Neural progenitor cell (in vitro differentiated cells): ENCODE results near the gene COL11A2. TPM values are rescaled to one million over a fixed set of nuclear protein-coding genes. Genes with fewer than 3 reads are reported as not detected.

ENCODE experiments used
- DNase-seq: peaks from one replicate; pipeline ENCODE4 v3.0.0-alpha.2; 2016; ENCODE audit warnings: low spot score
- H2AFZ ChIP-seq: fragments of 200-600 bp; sonication (generic); replicated peaks from 2 replicates; pipeline ENCODE4 v1.6.1; 2016; ENCODE audit warnings: antibody characterized with exemption
- H3F3A ChIP-seq: fragments of 200-600 bp; sonication (generic); 2 replicates; pipeline ENCODE4 v1.6.1; 2016; ENCODE audit warnings: antibody characterized with exemption, low read depth
- H3K27ac ChIP-seq: fragments of 200-600 bp; sonication (generic); 2 replicates; pipeline ENCODE4 v1.5.1; 2016; ENCODE audit warnings: mild to moderate bottlenecking
- H3K27me3 ChIP-seq: fragments of 200-600 bp; sonication (generic); 2 replicates; pipeline ENCODE4 v1.6.1; 2016; ENCODE audit warnings: mild to moderate bottlenecking, moderate library complexity
- H3K36me3 ChIP-seq: fragments of 200-600 bp; sonication (generic); 2 replicates; pipeline ENCODE4 v1.5.1; 2016
- H3K4me1 ChIP-seq: fragments of 200-600 bp; sonication (generic); 2 replicates; pipeline ENCODE4 v1.6.1; 2016; ENCODE audit warnings: mixed run types
- H3K4me2 ChIP-seq: fragments of 200-600 bp; sonication (generic); 2 replicates; pipeline ENCODE4 v1.6.1; 2016
- H3K4me3 ChIP-seq: fragments of 200-600 bp; sonication (generic); 2 replicates; pipeline ENCODE4 v1.5.1; 2016
- H3K79me2 ChIP-seq: fragments of 200-600 bp; sonication (generic); 2 replicates; pipeline ENCODE4 v1.6.1; 2016; ENCODE audit warnings: low read depth
- H3K9ac ChIP-seq: fragments of 200-600 bp; sonication (generic); 2 replicates; pipeline ENCODE4 v1.6.1; 2016
- H3K9me3 ChIP-seq: fragments of 200-600 bp; sonication (generic); 2 replicates; pipeline ENCODE4 v1.5.1; 2016; ENCODE audit warnings: low read depth
- H4K20me1 ChIP-seq: fragments of 200-600 bp; sonication (generic); 2 replicates; pipeline ENCODE4 v1.6.1; 2016; ENCODE audit warnings: low read depth
- H3K27ac Mint-ChIP-seq: 3 replicates; pipeline ENCODE4 v1.8.0; 2021; ENCODE audit warnings: mixed read lengths
- H3K27me3 Mint-ChIP-seq: 2 replicates; pipeline ENCODE4 v1.8.0; 2022; ENCODE audit warnings: low read depth, mild to moderate bottlenecking, inconsistent platforms, moderate library complexity, mixed read lengths; ENCODE audit not compliant: insufficient read depth
- H3K36me3 Mint-ChIP-seq: 3 replicates; pipeline ENCODE4 v1.8.0; 2021; ENCODE audit warnings: mixed read lengths
- H3K4me1 Mint-ChIP-seq: 3 replicates; pipeline ENCODE4 v1.8.0; 2021; ENCODE audit warnings: mixed read lengths
- H3K4me3 Mint-ChIP-seq: 3 replicates; pipeline ENCODE4 v1.8.0; 2021; ENCODE audit warnings: mild to moderate bottlenecking, moderate library complexity, mixed read lengths
- H3K9me3 Mint-ChIP-seq: 3 replicates; pipeline ENCODE4 v1.8.0; 2020; ENCODE audit warnings: mixed read lengths
- CTCF ChIP-seq: fragments of 200-600 bp; sonication (generic); IDR thresholded peaks from 2 replicates; pipeline ENCODE4 v1.5.1; 2017; ENCODE audit warnings: antibody characterized with exemption, mild to moderate bottlenecking
- EZH2 ChIP-seq: fragments of 200-600 bp; sonication (generic); IDR thresholded peaks from 2 replicates; pipeline ENCODE4 v1.6.1; 2017; ENCODE audit warnings: antibody characterized with exemption, mild to moderate bottlenecking, moderate library complexity
- EZH2phosphoT487 ChIP-seq: fragments of 200-600 bp; sonication (generic); IDR thresholded peaks from 2 replicates; pipeline ENCODE4 v1.6.1; 2017; ENCODE audit warnings: antibody characterized with exemption
- total RNA-seq: library from RNA; depleted of rRNA; stranded (reverse); fragments of >200 nt; gene quantifications from 2 replicates; pipeline ENCODE4 v1.2.3, GENCODE V29; 2015; ENCODE audit warnings: low replicate concordance

Gene COL11A2
- total RNA-seq, 1 donor from 2014 or later = 0.49 TPM

- Histone ChIP-seq H3F3A (no peaks in the 10 kb centered on the region), H3K4me1 (no peaks in the 10 kb centered on the region), H3K4me3 (no peak overlapping the region), H2AFZ (no peak overlapping the region), H3K27me3 (no peaks in the 10 kb centered on the region), H3K9me3 (no peaks in the 10 kb centered on the region), H3K4me2 (no peak overlapping the region), H4K20me1 (no peaks in the 10 kb centered on the region), H3K79me2 (no peaks in the 10 kb centered on the region), H3K27ac (no peak overlapping the region), H3K36me3 (no peaks in the 10 kb centered on the region), H3K9ac (no peak overlapping the region)
- Mint-ChIP-seq H3K36me3 (no peaks in the 10 kb centered on the region), H3K4me3 (no peak overlapping the region), H3K9me3 (no peaks in the 10 kb centered on the region), H3K27me3 (peaks cover 4% of the 10 kb centered on the region), H3K27ac (peak overlapping the region; percentile 83), H3K4me1 (peaks cover 2% of the 10 kb centered on the region)
- no peak for TF ChIP-seq EZH2phosphoT487
- no peak for TF ChIP-seq CTCF
- TF ChIP-seq EZH2 = no peak
- DNase-seq = no peak
Measured at GRCh38 chr6:33169291-33170175, 22.7 kb downstream of the COL11A2 start.

- no peaks in the 10 kb centered on the region for H3K36me3 ChIP-seq
- TF ChIP-seq CTCF (no peak), EZH2 (no peak), EZH2phosphoT487 (no peak)
- no peaks in the 10 kb centered on the region for H3K79me2 ChIP-seq
- H3F3A ChIP-seq = no peaks in the 10 kb centered on the region
- H3K9me3 Mint-ChIP-seq = no peaks in the 10 kb centered on the region
- no peak overlapping the region for H3K4me3 ChIP-seq
- H4K20me1 ChIP-seq = no peaks in the 10 kb centered on the region
- no peak overlapping the region for H2AFZ ChIP-seq
- H3K9me3 ChIP-seq = no peaks in the 10 kb centered on the region
- no peaks in the 10 kb centered on the region for H3K4me1 ChIP-seq
- no peak overlapping the region for H3K4me3 Mint-ChIP-seq
- no peak for DNase-seq
- H3K4me2 ChIP-seq = no peak overlapping the region
- no peaks in the 10 kb centered on the region for H3K36me3 Mint-ChIP-seq
- H3K27ac Mint-ChIP-seq = peak overlapping the region; percentile 76
- no peak overlapping the region for H3K27ac ChIP-seq
- no peak overlapping the region for H3K9ac ChIP-seq
- peaks cover 8% of the 10 kb centered on the region for H3K27me3 Mint-ChIP-seq
- peaks cover 2% of the 10 kb centered on the region for H3K4me1 Mint-ChIP-seq
- no peaks in the 10 kb centered on the region for H3K27me3 ChIP-seq
Measured at GRCh38 chr6:33168639-33169038, 23.6 kb downstream of the COL11A2 start.

- Histone ChIP-seq H3K4me2 (no peak overlapping the region), H2AFZ (no peak overlapping the region), H3F3A (no peaks in the 10 kb centered on the region), H3K79me2 (no peaks in the 10 kb centered on the region), H3K36me3 (no peaks in the 10 kb centered on the region), H3K9me3 (no peaks in the 10 kb centered on the region), H3K9ac (no peak overlapping the region), H3K27me3 (no peaks in the 10 kb centered on the region), H4K20me1 (no peaks in the 10 kb centered on the region), H3K4me1 (no peaks in the 10 kb centered on the region), H3K4me3 (no peak overlapping the region), H3K27ac (no peak overlapping the region)
- peak overlapping the region; percentile 21 for H3K27ac Mint-ChIP-seq
- H3K36me3 Mint-ChIP-seq = no peaks in the 10 kb centered on the region
- H3K27me3 Mint-ChIP-seq = peaks cover 8% of the 10 kb centered on the region
- DNase-seq = no peak
- no peak overlapping the region for H3K4me3 Mint-ChIP-seq
- H3K9me3 Mint-ChIP-seq = no peaks in the 10 kb centered on the region
- TF ChIP-seq EZH2phosphoT487 (no peak), EZH2 (no peak), CTCF (no peak)
- H3K4me1 Mint-ChIP-seq = peaks cover 2% of the 10 kb centered on the region
Measured at GRCh38 chr6:33168284-33168601, 24.0 kb downstream of the COL11A2 start.
